Measurements from ENCODE around the gene SPATA13.
A peak's percentile ranks its signal among the peaks of the same experiment; 100 is the strongest.

The SPATA13 gene

DNA sequence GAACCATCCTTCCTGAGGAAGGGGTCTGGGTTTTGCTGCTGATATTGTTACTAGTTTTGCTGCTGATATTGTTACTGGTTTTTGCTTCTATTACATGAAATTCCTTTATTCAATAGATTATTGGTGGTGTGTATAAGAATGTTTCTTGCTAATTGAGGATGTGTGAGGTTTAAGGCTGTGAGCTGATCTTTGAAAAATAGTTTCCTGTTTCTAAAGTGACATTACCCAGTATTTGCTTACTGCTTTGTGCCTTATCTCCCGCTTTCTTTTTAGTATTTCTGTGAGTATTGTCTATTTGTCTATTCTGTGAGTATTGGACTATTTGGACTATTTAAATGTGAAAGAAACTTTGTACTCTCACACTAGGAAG is 110.7 kb downstream of the SPATA13 start:
- no peak for TF ChIP-seq ZC3H10 (CRISPR knock-in tag; IDR thresholded peaks at IDR 0.05)
- no peak for TF ChIP-seq PPARA (CRISPR knock-in tag; IDR thresholded peaks at IDR 0.05; ENCODE audit: borderline replicate concordance)
- ATAC-seq, result no peak; the same call in 1 of the 3 replicates

GRCh38 chr13:24271601-24272451 is 111.3 kb downstream of the SPATA13 start:
- TF ChIP-seq BACH2 (CRISPR knock-in tag; IDR thresholded peaks at IDR 0.05; ENCODE audit: borderline replicate concordance), result no peak
- TF ChIP-seq, protein P1, sequence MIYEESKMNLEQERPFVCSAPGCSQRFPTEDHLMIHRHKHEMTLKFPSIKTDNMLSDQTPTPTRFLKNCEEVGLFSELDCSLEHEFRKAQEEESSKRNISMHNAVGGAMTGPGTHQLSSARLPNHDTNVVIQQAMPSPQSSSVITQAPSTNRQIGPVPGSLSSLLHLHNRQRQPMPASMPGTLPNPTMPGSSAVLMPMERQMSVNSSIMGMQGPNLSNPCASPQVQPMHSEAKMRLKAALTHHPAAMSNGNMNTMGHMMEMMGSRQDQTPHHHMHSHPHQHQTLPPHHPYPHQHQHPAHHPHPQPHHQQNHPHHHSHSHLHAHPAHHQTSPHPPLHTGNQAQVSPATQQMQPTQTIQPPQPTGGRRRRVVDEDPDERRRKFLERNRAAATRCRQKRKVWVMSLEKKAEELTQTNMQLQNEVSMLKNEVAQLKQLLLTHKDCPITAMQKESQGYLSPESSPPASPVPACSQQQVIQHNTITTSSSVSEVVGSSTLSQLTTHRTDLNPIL (CRISPR knock-in tag; IDR thresholded peaks at IDR 0.05; ENCODE audit: low read depth), result no peak
- TF ChIP-seq, protein P2, sequence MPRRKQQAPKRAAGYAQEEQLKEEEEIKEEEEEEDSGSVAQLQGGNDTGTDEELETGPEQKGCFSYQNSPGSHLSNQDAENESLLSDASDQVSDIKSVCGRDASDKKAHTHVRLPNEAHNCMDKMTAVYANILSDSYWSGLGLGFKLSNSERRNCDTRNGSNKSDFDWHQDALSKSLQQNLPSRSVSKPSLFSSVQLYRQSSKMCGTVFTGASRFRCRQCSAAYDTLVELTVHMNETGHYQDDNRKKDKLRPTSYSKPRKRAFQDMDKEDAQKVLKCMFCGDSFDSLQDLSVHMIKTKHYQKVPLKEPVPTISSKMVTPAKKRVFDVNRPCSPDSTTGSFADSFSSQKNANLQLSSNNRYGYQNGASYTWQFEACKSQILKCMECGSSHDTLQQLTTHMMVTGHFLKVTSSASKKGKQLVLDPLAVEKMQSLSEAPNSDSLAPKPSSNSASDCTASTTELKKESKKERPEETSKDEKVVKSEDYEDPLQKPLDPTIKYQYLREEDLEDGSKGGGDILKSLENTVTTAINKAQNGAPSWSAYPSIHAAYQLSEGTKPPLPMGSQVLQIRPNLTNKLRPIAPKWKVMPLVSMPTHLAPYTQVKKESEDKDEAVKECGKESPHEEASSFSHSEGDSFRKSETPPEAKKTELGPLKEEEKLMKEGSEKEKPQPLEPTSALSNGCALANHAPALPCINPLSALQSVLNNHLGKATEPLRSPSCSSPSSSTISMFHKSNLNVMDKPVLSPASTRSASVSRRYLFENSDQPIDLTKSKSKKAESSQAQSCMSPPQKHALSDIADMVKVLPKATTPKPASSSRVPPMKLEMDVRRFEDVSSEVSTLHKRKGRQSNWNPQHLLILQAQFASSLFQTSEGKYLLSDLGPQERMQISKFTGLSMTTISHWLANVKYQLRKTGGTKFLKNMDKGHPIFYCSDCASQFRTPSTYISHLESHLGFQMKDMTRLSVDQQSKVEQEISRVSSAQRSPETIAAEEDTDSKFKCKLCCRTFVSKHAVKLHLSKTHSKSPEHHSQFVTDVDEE (CRISPR knock-in tag; IDR thresholded peaks at IDR 0.05), result no peak
- no peak for TF ChIP-seq GLIS3 (CRISPR knock-in tag; IDR thresholded peaks at IDR 0.05)
- TF ChIP-seq ARNTL (CRISPR knock-in tag; IDR thresholded peaks at IDR 0.05; ENCODE audit: borderline replicate concordance, low read depth), result no peak
- TF ChIP-seq SNAI2 (CRISPR knock-in tag; IDR thresholded peaks at IDR 0.05), result no peak
- no peak for TF ChIP-seq CSRNP3 (CRISPR knock-in tag; IDR thresholded peaks at IDR 0.05)
- no peak for TF ChIP-seq PPARA (CRISPR knock-in tag; IDR thresholded peaks at IDR 0.05; ENCODE audit: borderline replicate concordance)
- peak; percentile 95 for ATAC-seq

DNA sequence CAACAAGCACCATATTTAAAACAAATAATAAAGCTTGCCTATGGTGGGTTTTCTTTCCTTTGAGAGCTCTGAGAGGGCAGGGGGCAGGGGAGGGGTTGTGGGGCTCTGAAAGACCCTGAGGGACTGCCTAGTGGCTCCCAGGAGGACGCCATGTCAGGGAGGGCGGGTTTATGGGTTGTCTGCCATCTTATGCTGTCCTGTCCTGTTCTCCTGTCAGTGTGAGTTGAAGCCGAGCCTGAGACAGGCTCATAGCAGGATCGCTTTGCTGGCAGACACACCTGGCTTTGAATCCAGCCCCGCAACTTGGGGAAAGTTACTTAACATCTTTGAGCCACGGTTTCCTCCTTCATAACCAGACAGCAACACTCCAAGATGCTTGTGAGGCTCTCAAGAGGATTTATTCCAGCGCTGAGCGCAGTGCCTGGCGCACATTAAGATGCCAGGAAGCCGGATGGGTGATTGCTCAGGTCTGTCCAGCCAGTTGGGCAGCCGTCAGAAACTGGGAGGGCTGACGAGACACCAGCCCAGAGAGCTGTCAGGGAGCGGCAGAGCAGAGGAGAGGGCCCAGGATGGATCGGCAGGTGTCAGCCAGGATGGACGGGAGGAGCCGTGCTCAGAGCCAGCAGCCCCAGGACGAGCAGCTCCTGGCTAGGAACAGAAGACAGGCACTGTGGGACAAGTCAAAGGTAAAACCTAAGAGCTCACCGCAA is 112.1 kb downstream of the SPATA13 start:
- TF ChIP-seq ESRRG (CRISPR knock-in tag; IDR thresholded peaks at IDR 0.05) (no peak), ISL1 (CRISPR knock-in tag; IDR thresholded peaks at IDR 0.05) (no peak), ZC3H10 (CRISPR knock-in tag; IDR thresholded peaks at IDR 0.05) (no peak), PPARA (CRISPR knock-in tag; IDR thresholded peaks at IDR 0.05; ENCODE audit: borderline replicate concordance) (no peak), POU6F1 (CRISPR knock-in tag; IDR thresholded peaks at IDR 0.05; ENCODE audit: borderline replicate concordance, low read depth) (no peak), ZFP30 (CRISPR knock-in tag; IDR thresholded peaks at IDR 0.05) (no peak), GLIS3 (CRISPR knock-in tag; IDR thresholded peaks at IDR 0.05) (no peak), ZNF8 (CRISPR knock-in tag; IDR thresholded peaks at IDR 0.05) (no peak), CSDC2 (CRISPR knock-in tag; IDR thresholded peaks at IDR 0.05) (no peak), BACH2 (CRISPR knock-in tag; IDR thresholded peaks at IDR 0.05; ENCODE audit: borderline replicate concordance) (no peak), TOX (CRISPR knock-in tag; IDR thresholded peaks at IDR 0.05; ENCODE audit: borderline replicate concordance) (no peak), ZNF565 (CRISPR knock-in tag; conservative IDR thresholded peaks at IDR 0.05; ENCODE audit: low read depth) (no peak), ZNF70 (CRISPR knock-in tag; IDR thresholded peaks at IDR 0.05) (no peak), OSR1 (CRISPR knock-in tag; IDR thresholded peaks at IDR 0.05) (no peak), ZFP3 (CRISPR knock-in tag; IDR thresholded peaks at IDR 0.05) (no peak), SNAI2 (CRISPR knock-in tag; IDR thresholded peaks at IDR 0.05) (no peak)
- TF ChIP-seq, protein P3, sequence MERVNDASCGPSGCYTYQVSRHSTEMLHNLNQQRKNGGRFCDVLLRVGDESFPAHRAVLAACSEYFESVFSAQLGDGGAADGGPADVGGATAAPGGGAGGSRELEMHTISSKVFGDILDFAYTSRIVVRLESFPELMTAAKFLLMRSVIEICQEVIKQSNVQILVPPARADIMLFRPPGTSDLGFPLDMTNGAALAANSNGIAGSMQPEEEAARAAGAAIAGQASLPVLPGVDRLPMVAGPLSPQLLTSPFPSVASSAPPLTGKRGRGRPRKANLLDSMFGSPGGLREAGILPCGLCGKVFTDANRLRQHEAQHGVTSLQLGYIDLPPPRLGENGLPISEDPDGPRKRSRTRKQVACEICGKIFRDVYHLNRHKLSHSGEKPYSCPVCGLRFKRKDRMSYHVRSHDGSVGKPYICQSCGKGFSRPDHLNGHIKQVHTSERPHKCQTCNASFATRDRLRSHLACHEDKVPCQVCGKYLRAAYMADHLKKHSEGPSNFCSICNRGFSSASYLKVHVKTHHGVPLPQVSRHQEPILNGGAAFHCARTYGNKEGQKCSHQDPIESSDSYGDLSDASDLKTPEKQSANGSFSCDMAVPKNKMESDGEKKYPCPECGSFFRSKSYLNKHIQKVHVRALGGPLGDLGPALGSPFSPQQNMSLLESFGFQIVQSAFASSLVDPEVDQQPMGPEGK (CRISPR knock-in tag; IDR thresholded peaks at IDR 0.05; ENCODE audit: borderline replicate concordance), result no peak
- TF ChIP-seq, protein P2 (CRISPR knock-in tag; IDR thresholded peaks at IDR 0.05), result no peak
- no peak for ATAC-seq

Data from SK-N-SH treated with all-trans-retinoic acid at 6 μM for 48 hours (cell line).